NCI-H446 treated with DMSO at 0.1 percent for 48 hours (cell line): ENCODE results near the gene HSPA12A.

Experiments
- DNase-seq: peaks from one replicate; lab custom pipeline; 2025; lab: John Stamatoyannopoulos, UW

The HSPA12A gene, protein sequence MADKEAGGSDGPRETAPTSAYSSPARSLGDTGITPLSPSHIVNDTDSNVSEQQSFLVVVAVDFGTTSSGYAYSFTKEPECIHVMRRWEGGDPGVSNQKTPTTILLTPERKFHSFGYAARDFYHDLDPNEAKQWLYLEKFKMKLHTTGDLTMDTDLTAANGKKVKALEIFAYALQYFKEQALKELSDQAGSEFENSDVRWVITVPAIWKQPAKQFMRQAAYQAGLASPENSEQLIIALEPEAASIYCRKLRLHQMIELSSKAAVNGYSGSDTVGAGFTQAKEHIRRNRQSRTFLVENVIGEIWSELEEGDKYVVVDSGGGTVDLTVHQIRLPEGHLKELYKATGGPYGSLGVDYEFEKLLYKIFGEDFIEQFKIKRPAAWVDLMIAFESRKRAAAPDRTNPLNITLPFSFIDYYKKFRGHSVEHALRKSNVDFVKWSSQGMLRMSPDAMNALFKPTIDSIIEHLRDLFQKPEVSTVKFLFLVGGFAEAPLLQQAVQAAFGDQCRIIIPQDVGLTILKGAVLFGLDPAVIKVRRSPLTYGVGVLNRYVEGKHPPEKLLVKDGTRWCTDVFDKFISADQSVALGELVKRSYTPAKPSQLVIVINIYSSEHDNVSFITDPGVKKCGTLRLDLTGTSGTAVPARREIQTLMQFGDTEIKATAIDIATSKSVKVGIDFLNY

DNA sequence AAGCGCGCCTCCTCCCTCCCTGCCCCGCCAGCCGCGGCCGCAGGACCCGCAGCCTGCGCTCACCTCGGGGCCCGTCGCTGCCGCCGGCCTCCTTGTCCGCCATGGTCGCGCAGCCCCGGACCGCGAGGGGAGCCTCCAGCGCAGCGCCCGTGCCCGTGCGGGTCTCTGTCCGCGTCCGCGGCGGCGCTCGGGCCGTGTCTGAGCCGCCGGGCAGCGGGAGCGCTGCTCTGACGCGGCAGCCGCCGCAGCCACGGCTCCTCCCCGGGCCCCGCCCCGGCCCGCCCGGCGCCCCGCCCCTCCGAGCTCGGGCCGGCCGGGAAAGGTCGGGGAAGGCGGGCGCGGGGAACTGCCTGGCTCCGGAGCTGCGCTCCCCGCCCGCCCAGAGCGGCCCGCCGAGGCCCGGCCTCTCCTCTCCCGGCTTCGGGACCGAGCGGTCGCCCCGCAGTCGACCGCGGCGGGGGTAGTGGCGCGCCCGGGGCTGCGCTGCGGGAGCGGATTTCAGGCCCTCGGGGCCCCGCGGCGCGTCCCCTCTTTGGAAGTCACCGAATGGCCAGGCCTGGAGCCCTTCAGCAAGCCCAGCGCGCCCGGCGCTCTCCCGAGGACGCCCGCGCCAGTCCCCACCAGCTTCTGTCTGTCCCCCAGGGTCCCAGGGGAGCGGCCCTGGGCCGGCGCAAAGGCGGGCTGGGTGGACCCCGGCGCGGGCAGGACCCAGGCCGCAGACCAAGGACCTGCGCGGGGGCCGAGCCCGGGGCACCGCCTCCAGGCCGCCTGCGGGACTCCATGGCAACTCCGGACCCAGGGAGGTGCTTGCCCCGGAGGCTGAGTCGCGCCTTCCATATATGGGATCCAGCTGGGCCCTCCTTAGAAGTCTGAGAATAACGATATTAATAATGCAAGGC, at the start of gene HSPA12A:
Gene HSPA12A (minus strand): TSS at position 200 of the 899 bp plus-strand sequence. CDS start 97 bp downstream, at position 103.
- peak; percentile 31 for DNase-seq

GRCh38 chr10:116791241-116791640, 48.9 kb upstream of the HSPA12A start:
- DNase-seq = no peak

- no peak for DNase-seq
Observed at GRCh38 chr10:116787893-116788665, 45.7 kb upstream of the HSPA12A start.

DNA sequence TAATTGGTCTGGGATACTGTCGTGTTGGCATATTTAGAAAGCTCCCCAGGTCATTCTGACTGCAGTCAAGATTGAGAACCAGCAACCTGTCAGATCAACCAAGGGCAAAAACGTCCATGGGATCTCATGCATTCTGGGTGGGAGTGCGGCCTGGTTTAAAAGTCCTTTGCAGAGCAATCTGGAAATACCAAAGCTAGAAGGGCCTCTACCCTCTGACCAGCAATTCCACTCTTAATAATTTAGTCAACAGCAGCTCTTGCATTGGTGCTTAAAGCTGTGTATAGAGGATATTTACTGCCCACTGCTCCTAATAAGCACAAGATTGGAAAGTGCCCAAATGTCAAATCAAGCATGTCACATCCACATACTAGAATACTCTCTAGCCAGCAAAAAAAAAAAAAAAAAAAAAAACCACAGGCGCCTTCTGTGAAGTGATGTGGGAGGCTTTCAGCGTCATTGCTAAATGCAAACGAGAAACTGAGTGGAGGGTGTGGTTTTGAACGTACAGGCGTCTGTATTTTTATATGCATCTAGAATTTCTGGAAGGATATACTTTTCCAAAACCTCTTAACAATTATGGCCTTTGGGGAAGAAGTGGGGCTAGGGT, 44.8 kb upstream of the HSPA12A start:
- DNase-seq = peak; percentile 25

DNA sequence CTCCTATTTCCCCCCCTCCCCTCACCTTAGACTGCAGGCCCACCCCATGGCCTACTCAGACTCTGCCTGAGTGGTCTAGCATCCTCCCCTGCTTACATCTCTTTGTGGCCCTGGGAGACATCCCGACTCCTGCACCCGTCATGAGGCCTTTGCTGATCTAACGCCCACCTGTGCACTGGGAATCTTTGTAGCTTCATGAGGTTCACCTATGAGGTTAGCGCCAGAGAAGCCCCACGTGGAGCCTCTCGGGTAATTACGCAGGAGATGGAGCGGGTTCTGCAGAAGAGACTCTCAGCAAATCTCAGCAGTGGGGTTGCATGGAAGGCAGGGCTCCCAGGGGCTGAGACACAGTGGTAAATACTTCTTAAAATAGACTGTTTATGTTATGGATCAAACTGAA, 43.5 kb upstream of the HSPA12A start:
- DNase-seq = no peak

DNA sequence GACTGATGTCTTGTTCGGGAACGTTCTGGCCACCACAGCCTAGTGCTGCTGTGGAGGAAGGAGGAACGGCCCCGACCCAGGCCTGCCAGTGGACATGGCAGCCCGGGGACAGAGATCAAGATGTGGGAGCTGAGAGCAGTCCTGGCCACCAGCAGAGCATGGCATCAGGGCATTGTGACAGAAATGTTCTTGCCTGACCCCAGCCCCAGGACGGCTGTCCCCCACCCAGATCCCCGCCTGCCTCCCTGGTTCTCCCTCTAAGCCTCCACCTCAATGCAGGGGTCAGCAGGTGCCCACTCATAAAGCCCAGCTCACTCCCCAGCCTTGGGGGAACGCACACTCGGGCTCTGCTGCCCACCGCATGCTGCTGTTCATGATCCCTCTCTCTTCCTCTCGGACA, 42.9 kb upstream of the HSPA12A start:
- DNase-seq = no peak

DNA sequence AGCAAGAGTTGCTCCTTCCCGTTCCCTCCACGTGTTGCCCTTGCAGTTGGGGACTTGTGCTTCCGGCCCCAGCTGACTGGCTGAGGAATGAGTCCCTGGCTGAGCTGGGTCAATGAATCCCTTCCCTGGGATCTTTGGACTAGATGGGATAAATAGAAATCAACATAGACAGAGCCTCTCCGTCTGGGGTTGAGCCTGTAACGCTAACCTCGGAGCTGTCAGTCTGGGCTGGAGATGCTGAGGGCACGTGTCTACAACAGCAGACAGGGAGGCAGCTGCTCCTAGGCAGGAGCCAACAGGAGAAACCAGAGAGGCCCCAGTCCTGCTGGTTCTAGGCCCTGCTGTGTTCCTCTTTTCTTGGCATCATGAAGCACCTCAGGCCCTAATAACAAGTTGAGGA, 42.3 kb upstream of the HSPA12A start:
- no peak for DNase-seq

GRCh38 chr10:116784035-116784434, 41.7 kb upstream of the HSPA12A start:
- DNase-seq = no peak

- no peak for DNase-seq
Observed at GRCh38 chr10:116783011-116783655, 40.8 kb upstream of the HSPA12A start.

- DNase-seq = no peak
Observed at GRCh38 chr10:116781370-116781884, 39.1 kb upstream of the HSPA12A start.

GRCh38 chr10:116780691-116781205, 38.4 kb upstream of the HSPA12A start:
- no peak for DNase-seq

DNA sequence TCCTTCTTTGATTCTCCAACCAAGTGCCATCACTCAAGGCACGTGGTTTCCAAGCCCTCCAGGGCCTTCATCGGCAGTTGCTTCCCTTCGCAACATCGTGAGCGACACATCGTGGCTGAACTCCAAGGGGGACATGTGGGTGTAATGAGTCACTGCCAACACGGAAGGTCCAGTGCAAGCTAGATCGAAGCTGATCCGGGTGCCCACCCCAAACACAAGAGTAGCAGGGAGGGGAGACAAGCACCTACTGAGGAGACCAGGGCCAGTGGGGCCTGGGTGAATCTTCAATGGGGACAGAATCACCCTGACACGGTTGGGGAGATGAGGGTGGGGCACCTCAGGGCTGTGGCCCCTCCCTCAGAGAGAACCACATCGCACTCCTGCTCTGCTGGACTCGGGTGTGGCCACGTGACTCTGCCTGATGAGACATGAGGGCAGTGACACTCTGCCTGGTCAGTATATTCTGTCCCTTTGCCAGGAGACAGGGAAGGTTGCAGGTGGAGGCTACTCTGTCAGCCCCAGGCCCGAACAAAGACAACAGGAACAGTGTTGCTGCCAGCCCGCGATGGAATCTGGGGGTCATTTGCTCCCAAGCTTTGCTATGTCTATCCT, 36.8 kb upstream of the HSPA12A start:
- DNase-seq = no peak

DNA sequence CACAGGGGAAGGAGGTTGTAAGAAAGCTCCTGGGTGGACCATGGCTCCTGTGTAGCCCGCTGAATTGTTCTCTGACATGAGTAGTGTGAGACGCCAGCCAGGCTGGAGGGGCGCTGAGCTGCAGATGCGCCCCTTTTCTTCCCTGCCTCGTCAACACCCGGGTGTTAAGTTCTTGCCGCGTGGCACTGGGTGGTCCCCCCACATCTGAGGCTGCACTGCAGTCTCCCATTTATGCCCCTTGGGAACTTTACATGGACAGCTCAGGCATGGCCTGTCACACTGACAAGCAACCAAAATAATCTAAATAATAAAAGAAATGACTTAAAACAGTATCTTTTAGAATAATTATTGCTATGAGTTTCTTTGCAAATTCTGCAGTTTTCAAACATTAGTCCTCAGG, 34.6 kb upstream of the HSPA12A start:
- DNase-seq = no peak

DNA sequence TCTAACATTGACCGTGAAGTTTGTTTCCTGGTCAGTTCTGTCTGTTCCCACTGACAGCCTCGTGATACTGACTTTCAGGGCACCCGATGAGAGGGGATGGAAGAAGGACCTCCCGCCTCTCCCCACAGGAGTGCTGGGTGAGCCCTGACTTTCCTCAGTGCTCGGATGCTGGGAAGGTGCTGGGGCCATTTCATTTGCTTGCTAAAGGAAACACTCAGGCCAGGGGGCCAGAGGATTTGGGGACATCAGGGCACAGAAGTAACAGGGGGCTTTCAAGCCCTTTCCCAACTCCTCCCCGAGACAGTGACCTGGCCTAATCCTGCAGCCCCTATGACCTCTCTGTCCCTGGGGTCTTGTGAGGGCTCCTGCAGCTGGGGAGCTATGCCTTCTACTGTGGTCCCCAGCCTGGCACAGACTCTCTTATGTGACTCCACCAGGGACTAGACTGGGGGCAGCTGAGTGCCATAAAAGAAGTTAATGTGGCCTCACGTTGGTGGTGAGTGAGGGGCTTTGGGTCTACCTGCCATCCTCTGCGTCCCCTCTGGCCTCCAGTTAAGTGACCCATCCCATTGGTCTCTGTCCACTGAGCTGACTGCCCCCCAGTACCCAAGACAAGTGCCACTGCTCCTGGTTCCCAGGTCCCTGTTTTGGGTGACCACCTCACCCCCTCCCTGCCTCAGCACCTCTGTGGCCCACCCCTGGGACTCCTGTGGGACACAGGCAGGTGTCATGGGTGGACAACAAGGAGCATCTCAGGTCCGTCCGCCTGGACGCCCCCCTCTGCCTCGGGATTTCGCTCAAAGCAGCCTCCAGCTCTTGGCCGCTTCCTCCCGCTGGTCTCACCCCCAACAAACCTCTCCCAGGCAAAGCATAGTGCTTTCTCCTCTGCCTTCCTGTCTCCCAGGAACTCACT, 33.4 kb upstream of the HSPA12A start:
- no peak for DNase-seq

DNA sequence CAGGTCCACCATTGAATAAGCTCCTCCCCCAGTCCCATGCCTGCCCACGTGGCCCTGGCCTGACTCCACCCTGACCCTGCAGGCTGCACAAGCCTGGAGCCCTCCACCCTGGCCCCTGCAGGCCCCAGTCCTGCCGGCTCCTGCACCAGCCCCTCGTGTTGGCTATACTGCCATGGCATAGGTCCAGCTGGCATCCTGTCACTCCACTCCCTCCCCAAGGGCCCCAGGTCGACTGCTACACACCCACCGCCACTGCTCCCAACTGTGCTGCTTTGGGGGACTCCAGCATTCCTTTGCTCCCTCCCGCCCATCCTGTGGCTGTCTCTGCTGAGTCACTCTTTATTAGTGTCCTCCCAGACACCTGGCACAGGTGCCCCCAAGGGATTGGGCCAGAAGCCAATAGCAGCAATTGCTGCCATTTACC, 32.4 kb upstream of the HSPA12A start:
- no peak for DNase-seq

DNA sequence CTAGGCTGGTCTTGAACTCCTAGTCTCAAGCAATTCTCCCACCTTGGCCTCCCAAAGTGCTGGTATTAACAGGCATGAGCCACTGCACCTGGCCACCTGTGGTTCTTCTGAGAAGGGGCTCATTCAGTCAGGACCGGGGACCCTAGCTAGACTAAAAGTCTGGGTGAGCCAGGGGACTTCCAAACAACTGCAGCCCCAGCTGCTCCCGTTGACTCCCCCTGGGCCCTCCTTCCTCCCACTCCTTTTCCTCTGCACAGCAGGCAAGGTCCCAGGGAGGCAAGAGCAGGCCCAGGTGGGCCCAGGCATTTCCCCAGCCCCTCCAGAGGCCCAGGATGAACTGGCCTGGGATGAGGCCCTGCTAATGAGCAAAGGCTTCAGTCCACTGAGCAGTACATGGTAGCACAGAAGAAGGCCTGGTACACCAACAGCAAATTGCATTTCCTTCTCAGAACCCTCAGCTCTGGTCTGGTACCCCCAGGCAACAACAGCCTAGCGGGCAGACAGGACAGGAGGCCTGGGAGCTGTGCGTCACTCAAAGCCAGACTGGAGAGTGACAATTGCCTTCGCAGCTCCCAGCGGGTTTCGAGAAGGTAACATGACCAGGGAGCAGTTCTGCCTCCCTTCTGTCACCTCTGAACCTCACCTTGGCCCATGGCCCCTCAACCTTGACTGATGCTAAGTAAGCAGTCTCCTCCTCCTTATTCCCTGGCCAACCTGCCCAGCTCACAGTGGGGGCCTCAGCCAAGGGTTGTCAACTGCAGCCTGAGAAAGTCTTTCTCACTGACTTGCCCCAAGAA, 30.7 kb upstream of the HSPA12A start:
- DNase-seq = no peak

DNA sequence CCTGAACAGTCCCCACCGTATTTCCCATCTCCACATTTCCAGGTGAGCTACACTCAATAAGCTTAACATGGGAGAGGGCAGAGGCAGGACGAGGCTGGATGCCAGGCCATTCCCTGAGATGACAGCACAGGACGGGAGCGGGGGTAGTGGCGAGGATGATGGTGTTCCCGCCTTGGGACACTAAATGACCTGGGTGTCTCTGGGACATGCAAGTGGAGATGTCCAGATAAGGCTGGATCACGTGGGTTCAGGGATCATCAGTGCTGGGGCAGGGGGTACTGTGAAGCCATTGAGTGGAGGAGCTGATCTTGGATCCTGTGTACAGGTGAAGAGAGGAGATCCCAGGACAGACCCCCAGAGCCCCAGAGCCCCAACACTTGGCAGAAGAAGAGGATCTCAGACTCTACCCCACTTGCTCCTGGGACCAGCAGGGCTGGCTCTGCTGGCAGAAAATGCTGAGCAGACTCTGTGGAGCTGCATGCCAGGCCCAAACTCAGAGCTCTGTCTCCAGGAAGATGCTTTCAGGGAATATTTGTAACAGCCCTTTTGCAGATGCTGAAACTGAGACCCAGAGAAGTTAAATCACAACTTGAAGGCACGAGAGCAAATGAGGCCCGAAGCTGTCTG, 29.7 kb upstream of the HSPA12A start:
- DNase-seq = no peak
